ENCODE results near the gene PCSK6. TPM values are rescaled to one million over a fixed set of nuclear protein-coding genes. Genes with fewer than 3 reads are reported as not detected.

The PCSK6 gene
- total RNA-seq, 1 donor from 2014 or later = 6.8 TPM

GRCh38 chr15:101388046-101388445 lies 101.5 kb downstream of the PCSK6 start:
- no peak for DNase-seq (ENCODE audit: low read depth)
- no peak for FAIRE-seq
- Histone ChIP-seq H3K36me3 (ENCODE audit: control insufficient read depth, insufficient read depth, low read length) (no peaks in the 10 kb centered on the region), H3K4me3 (ENCODE audit: low read depth, low read length) (no peak overlapping the region), H3K27me3 (ENCODE audit: control insufficient read depth, insufficient read depth, low read length) (no peaks in the 10 kb centered on the region)
- TF ChIP-seq, protein P1, sequence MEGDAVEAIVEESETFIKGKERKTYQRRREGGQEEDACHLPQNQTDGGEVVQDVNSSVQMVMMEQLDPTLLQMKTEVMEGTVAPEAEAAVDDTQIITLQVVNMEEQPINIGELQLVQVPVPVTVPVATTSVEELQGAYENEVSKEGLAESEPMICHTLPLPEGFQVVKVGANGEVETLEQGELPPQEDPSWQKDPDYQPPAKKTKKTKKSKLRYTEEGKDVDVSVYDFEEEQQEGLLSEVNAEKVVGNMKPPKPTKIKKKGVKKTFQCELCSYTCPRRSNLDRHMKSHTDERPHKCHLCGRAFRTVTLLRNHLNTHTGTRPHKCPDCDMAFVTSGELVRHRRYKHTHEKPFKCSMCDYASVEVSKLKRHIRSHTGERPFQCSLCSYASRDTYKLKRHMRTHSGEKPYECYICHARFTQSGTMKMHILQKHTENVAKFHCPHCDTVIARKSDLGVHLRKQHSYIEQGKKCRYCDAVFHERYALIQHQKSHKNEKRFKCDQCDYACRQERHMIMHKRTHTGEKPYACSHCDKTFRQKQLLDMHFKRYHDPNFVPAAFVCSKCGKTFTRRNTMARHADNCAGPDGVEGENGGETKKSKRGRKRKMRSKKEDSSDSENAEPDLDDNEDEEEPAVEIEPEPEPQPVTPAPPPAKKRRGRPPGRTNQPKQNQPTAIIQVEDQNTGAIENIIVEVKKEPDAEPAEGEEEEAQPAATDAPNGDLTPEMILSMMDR (IDR thresholded peaks at IDR 0.05; ENCODE audit: insufficient read depth, low read length, severe bottlenecking) = no peak

GRCh38 chr15:101387574-101387973 lies 101.9 kb downstream of the PCSK6 start:
- DNase-seq (ENCODE audit: low read depth) = no peak
- Histone ChIP-seq H3K36me3 (ENCODE audit: control insufficient read depth, insufficient read depth, low read length) (no peaks in the 10 kb centered on the region), H3K27me3 (ENCODE audit: control insufficient read depth, insufficient read depth, low read length) (no peaks in the 10 kb centered on the region), H3K4me3 (ENCODE audit: low read depth, low read length) (no peak overlapping the region)
- no peak for FAIRE-seq
- TF ChIP-seq, protein P1 (IDR thresholded peaks at IDR 0.05; ENCODE audit: insufficient read depth, low read length, severe bottlenecking) = no peak

DNA sequence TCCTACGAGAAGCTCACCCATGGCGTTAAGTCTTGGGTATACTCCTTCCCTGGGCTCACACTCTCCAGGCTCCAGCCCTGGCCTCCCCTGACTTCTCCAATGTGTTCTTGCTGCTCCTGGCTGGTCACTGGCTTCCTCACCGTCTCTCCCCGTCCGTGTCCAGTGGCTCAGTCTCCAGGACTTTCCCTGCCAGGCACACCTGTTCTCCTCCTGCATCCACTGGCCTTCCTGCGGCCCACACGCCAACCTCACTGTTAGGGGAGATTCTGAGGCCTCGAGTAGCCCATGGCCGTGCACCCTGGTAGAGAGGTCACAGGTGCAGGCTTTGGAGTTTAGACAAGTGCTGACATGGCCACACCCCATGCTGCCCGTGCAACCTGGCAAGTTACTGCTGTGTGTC lies 102.5 kb downstream of the PCSK6 start:
- H3K4me3 ChIP-seq (ENCODE audit: low read depth, low read length) = no peak overlapping the region
- TF ChIP-seq, protein P1 (IDR thresholded peaks at IDR 0.05; ENCODE audit: insufficient read depth, low read length, severe bottlenecking) = no peak
- DNase-seq (ENCODE audit: low read depth) (no peak), FAIRE-seq (no peak)
- H3K36me3 ChIP-seq (ENCODE audit: control insufficient read depth, insufficient read depth, low read length) = no peaks in the 10 kb centered on the region
- H3K27me3 ChIP-seq (ENCODE audit: control insufficient read depth, insufficient read depth, low read length) = no peaks in the 10 kb centered on the region

DNA sequence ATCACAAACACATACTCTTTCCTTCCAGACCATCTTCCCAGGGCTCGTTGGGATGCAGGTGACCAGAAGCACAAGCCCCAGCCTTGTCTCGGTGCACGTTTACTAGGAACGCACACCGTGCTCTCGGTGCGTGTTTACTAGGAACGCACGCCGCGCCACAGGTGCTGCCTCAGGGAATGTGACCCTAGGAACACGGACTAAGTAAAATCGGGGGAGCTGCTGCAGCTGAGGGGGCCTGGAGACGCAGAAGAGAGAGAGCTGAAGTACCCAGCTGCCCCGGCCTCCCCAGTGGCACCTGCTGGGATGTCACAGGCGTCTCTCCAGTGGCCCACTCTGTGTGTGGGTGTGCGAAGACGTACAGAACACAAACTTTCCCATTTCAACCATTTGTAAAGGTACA lies 103.5 kb downstream of the PCSK6 start:
- Histone ChIP-seq H3K36me3 (ENCODE audit: control insufficient read depth, insufficient read depth, low read length) (no peaks in the 10 kb centered on the region), H3K27me3 (ENCODE audit: control insufficient read depth, insufficient read depth, low read length) (no peaks in the 10 kb centered on the region), H3K4me3 (ENCODE audit: low read depth, low read length) (no peak overlapping the region)
- FAIRE-seq (no peak), DNase-seq (ENCODE audit: low read depth) (no peak)
- TF ChIP-seq, protein P1 (IDR thresholded peaks at IDR 0.05; ENCODE audit: insufficient read depth, low read length, severe bottlenecking) = no peak

DNA sequence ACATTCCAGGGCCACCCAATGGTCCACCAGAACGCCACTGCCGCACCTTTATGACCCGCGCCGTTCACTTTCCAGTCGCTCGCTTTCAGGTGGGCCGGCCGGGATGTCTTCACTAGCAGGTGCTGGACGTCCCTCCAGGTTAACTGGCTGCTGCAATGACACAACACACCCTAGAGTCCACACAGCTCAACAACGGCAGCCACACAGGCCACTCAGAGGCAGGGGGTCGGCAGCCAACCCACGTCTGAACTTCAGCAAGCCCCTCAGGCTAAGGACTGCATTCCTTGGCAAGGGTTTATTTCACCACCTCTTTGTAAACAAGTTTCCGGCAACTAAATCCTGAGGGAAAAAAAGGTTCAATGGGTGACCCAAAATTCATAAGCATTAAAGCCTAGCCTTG lies 105.2 kb downstream of the PCSK6 start:
- H3K36me3 ChIP-seq (ENCODE audit: control insufficient read depth, insufficient read depth, low read length) = no peaks in the 10 kb centered on the region
- no peaks in the 10 kb centered on the region for H3K27me3 ChIP-seq (ENCODE audit: control insufficient read depth, insufficient read depth, low read length)
- FAIRE-seq = no peak
- DNase-seq (ENCODE audit: low read depth) = no peak
- no peak overlapping the region for H3K4me3 ChIP-seq (ENCODE audit: low read depth, low read length)
- TF ChIP-seq, protein P1 (IDR thresholded peaks at IDR 0.05; ENCODE audit: insufficient read depth, low read length, severe bottlenecking) = no peak

- FAIRE-seq = no peak
Measured at GRCh38 chr15:101382544-101382943, 107.0 kb downstream of the PCSK6 start.

More at GRCh38 chr15:101382544-101382943, 107.0 kb downstream of the PCSK6 start:
- Histone ChIP-seq H3K4me3 (ENCODE audit: low read depth, low read length) (no peak overlapping the region), H3K36me3 (ENCODE audit: control insufficient read depth, insufficient read depth, low read length) (no peaks in the 10 kb centered on the region), H3K27me3 (ENCODE audit: control insufficient read depth, insufficient read depth, low read length) (no peaks in the 10 kb centered on the region)
- DNase-seq (ENCODE audit: low read depth) = no peak
- TF ChIP-seq, protein P1 (IDR thresholded peaks at IDR 0.05; ENCODE audit: insufficient read depth, low read length, severe bottlenecking) = no peak

All from bronchial epithelial cell (primary cell).